HCT116 (cell line): ENCODE measurements around the gene FZR1. TPM values are rescaled to one million over a fixed set of nuclear protein-coding genes. Genes with fewer than 3 reads are reported as not detected.

Experiments
- ATAC-seq: fragments of 200-7000 bp; cut with Tn5 transposase; 2 replicates; pipeline ENCODE4 v1.9.1; 2020; ENCODE audit warnings: mild to moderate bottlenecking, moderate library complexity
- BruUV-seq: library from RNA; stranded (reverse); fragments of 400-500 nt; replicated peaks from 2 replicates; lab custom pipeline; 2021; lab: Mats Ljungman, UMichigan
- CTCF ChIA-PET: fragments of 300-600 bp; sonication (Branson Sonifier 250); formaldehyde crosslinking; loops from one replicate; lab custom pipeline; 2021; ENCODE audit warnings: antibody characterized with exemption; lab: Charles Lee
- POLR2A ChIA-PET: fragments of 300-600, 350-600 bp; sonication (Branson Sonifier 250); formaldehyde crosslinking; loops from one replicate; lab custom pipeline; 2021; ENCODE audit warnings: antibody characterized with exemption; lab: Charles Lee
- RAD21 ChIA-PET, 2 experiments: fragments of 300-600 bp; sonication (Branson Sonifier 250); formaldehyde crosslinking; loops; one replicate each; lab custom pipeline; 2023; ENCODE audit warnings: low total read pairs in 2 of 2; ENCODE audit not compliant: uncharacterized antibody in 2 of 2, unreplicated experiment in 2 of 2, low non-redundant PET in 1 of 2; lab: Charles Lee
- DNase-seq: peaks from one replicate; pipeline ENCODE4 v3.0.0-alpha.2; 2010; ENCODE audit warnings: low read depth, low spot score
- H2AFZ ChIP-seq: fragments of 200-600 bp; shearing (Covaris generic), sonication (generic); 2 replicates; pipeline ENCODE4 v1.6.1; 2017; ENCODE audit warnings: low read depth, mixed run types, mixed read lengths, antibody characterized with exemption, low read length; ENCODE audit not compliant: poor library complexity, severe bottlenecking
- H3K27ac ChIP-seq: 2 replicates; pipeline ENCODE4 v1.5.1; 2012; ENCODE audit warnings: low read depth, low read length
- H3K27me3 ChIP-seq: fragments of 200-600 bp; sonication (generic); 2 replicates; pipeline ENCODE4 v1.6.1; 2016; ENCODE audit warnings: mixed run types, low read length, mixed read lengths; ENCODE audit not compliant: insufficient read depth
- H3K36me3 ChIP-seq, 2 experiments: fragments of 200-500 bp in 1 of 2; fragments of 200-600 bp in 1 of 2; sonication (Bioruptor generic) in 1 of 2; sonication (generic) in 1 of 2; 2 replicates each; pipeline versions ENCODE4 v1.5.1 to v1.6.1; 2014 to 2016; ENCODE audit warnings: low read length in 2 of 2, inconsistent platforms in 1 of 2, mixed read lengths in 1 of 2, mixed run types in 1 of 2; ENCODE audit not compliant: insufficient read depth in 2 of 2, control insufficient read depth in 1 of 2
- H3K4me1 ChIP-seq, 2 experiments: fragments of 200-600 bp in 1 of 2; sonication (generic) in 1 of 2; 2 replicates each; pipeline versions ENCODE4 v1.5.1 to v1.6.1; 2012 to 2017; ENCODE audit warnings: low read length in 2 of 2, inconsistent platforms in 1 of 2, mild to moderate bottlenecking in 1 of 2, mixed read lengths in 1 of 2, mixed run types in 1 of 2, moderate library complexity in 1 of 2; ENCODE audit not compliant: insufficient read depth in 2 of 2, control insufficient read depth in 1 of 2
- H3K4me2 ChIP-seq: fragments of 200-600 bp; sonication (generic); 2 replicates; pipeline ENCODE4 v1.6.1; 2017; ENCODE audit warnings: mixed run types, low read length, mixed read lengths
- H3K4me3 ChIP-seq, 2 experiments: fragments of 200-600 bp in 1 of 2; sonication (generic) in 1 of 2; replicated peaks in 1 of 2; 2 replicates each; pipeline ENCODE4 v1.5.1; 2011 to 2016; ENCODE audit warnings: low read length in 2 of 2, control low read depth in 1 of 2, low read depth in 1 of 2, mild to moderate bottlenecking in 1 of 2, mixed read lengths in 1 of 2, mixed run types in 1 of 2
- H3K79me2 ChIP-seq: fragments of 200-600 bp; sonication (generic); 2 replicates; pipeline ENCODE4 v1.6.1; 2017; ENCODE audit warnings: mild to moderate bottlenecking, mixed run types, low read length, moderate library complexity, mixed read lengths; ENCODE audit not compliant: insufficient read depth
- H3K9ac ChIP-seq: fragments of 200-600 bp; sonication (generic); 2 replicates; pipeline ENCODE4 v1.6.1; 2016; ENCODE audit warnings: low read length, mixed read lengths
- H3K9me2 ChIP-seq: fragments of 200-600 bp; sonication (generic), shearing (Covaris generic); 2 replicates; pipeline ENCODE4 v1.6.1; 2017; ENCODE audit warnings: mixed run types, mild to moderate bottlenecking, moderate library complexity; ENCODE audit not compliant: insufficient read depth
- H3K9me3 ChIP-seq, 2 experiments: fragments of 200-500 bp in 1 of 2; fragments of 200-600 bp in 1 of 2; sonication (Bioruptor generic) in 1 of 2; sonication (generic) in 1 of 2; 2 replicates each; pipeline ENCODE4 v1.6.1; 2014 to 2017; ENCODE audit warnings: low read length in 2 of 2, mixed read lengths in 2 of 2, inconsistent platforms in 1 of 2, low read depth in 1 of 2, mild to moderate bottlenecking in 1 of 2, mixed run types in 1 of 2, moderate library complexity in 1 of 2; ENCODE audit not compliant: control insufficient read depth in 1 of 2, insufficient read depth in 1 of 2
- H4K20me1 ChIP-seq: fragments of 200-600 bp; sonication (generic), shearing (Covaris generic); 2 replicates; pipeline ENCODE4 v1.6.1; 2017; ENCODE audit warnings: mixed run types, mild to moderate bottlenecking, moderate library complexity; ENCODE audit not compliant: insufficient read depth
- ATF3 ChIP-seq: IDR thresholded peaks from 2 replicates; pipeline ENCODE4 v1.6.1; 2012
- CEBPB ChIP-seq: IDR thresholded peaks from 2 replicates; pipeline ENCODE4 v1.6.1; 2012; ENCODE audit warnings: low read depth
- EGR1 ChIP-seq: IDR thresholded peaks from 2 replicates; pipeline ENCODE4 v1.6.1; 2012; ENCODE audit warnings: low read depth
- ELF1 ChIP-seq: IDR thresholded peaks from 2 replicates; pipeline ENCODE4 v1.6.1; 2012; ENCODE audit warnings: low read depth, borderline replicate concordance
- EZH2 ChIP-seq: fragments of 200-600 bp; sonication (generic); IDR thresholded peaks from 2 replicates; pipeline ENCODE4 v1.6.1; 2017; ENCODE audit warnings: antibody characterized with exemption, mixed run types
- FOSL1 ChIP-seq: IDR thresholded peaks from 2 replicates; pipeline ENCODE4 v1.6.1; 2012; ENCODE audit warnings: low read depth
- REST ChIP-seq: IDR thresholded peaks from 2 replicates; pipeline ENCODE4 v1.6.1; 2012; ENCODE audit warnings: low read depth
- SP1 ChIP-seq: IDR thresholded peaks from 2 replicates; pipeline ENCODE4 v1.6.1; 2012; ENCODE audit warnings: low read depth
- TCF7L2 ChIP-seq: IDR thresholded peaks from 2 replicates; pipeline ENCODE4 v1.7.0; 2011; ENCODE audit warnings: borderline replicate concordance, inconsistent platforms; ENCODE audit not compliant: insufficient read depth, insufficient read length; ENCODE audit errors: extremely low read depth
- ZBTB33 ChIP-seq: IDR thresholded peaks from 2 replicates; pipeline ENCODE4 v1.6.1; 2011; ENCODE audit warnings: mild to moderate bottlenecking, low read length, moderate library complexity; ENCODE audit not compliant: insufficient replicate concordance; ENCODE audit errors: extremely low read depth
- ZFX ChIP-seq: fragments of 450-650 bp; IDR thresholded peaks from 2 replicates; pipeline ENCODE4 v1.6.1; 2017
- ZNF274 ChIP-seq: fragments of 200-500 bp; sonication (Bioruptor generic); IDR thresholded peaks from 2 replicates; pipeline ENCODE4 v1.6.1; 2014; ENCODE audit warnings: mild to moderate bottlenecking, low read depth, low read length, inconsistent platforms
- intact Hi-C: fragments of 100-400 bp; cut with micrococcal nuclease; formaldehyde crosslinking; loops from 2 replicates; pipeline ENCODE4 v1.10.0; 2022
- total RNA-seq: library from RNA; stranded (reverse); gene quantifications from one replicate; pipeline ENCODE4 v1.2.1, GENCODE V29; 2021; ENCODE audit not compliant: unreplicated experiment

Gene FZR1
- total RNA-seq, 1 experiment from 2014 or later = 60.3 TPM

- TF ChIP-seq ATF3 = no peak
- no peak for TF ChIP-seq TCF7L2
- no peak for TF ChIP-seq ELF1
- no peak for TF ChIP-seq CEBPB
- TF ChIP-seq REST = no peak
Measured at GRCh38 chr19:3578390-3578789, 72.3 kb downstream of the FZR1 start (continued).

- no peaks in the 10 kb centered on the region for H3K9me2 ChIP-seq
- 0 out of 2 replicates have a peak overlapping the region, but pooled peaks have one; percentile 2 for H3K27ac ChIP-seq
- DNase-seq (no peak), ATAC-seq (no peak; the same call in 1 of the 2 replicates)
- TF ChIP-seq ATF3 = no peak
- TF ChIP-seq SP1 = no peak
- no peak for TF ChIP-seq ZFX
- no peak for TF ChIP-seq EZH2
- no peak for TF ChIP-seq ELF1
- no peak for TF ChIP-seq REST
- TF ChIP-seq ZBTB33 = no peak
- TF ChIP-seq FOSL1 = no peak
- TF ChIP-seq ZNF274 = no peak
- TF ChIP-seq EGR1 = no peak
- TF ChIP-seq, all 23 proteins: peak for 0
- BruUV-seq = no TSS peak
- H4K20me1 ChIP-seq = no peaks in the 10 kb centered on the region; the same call in 1 of the 2 replicates
- H3K4me3 ChIP-seq = no peak overlapping the region
- H3K79me2 ChIP-seq = peaks cover 8% of the 10 kb centered on the region; the same call in 1 of the 2 replicates
- intact Hi-C loops = no loop called here
- H3K4me1 ChIP-seq = peaks cover 15 to 52% of the 10 kb centered on the region in 2 experiments
- peak overlapping the region; percentile 32 for H3K4me2 ChIP-seq
- H3K27me3 ChIP-seq = no peaks in the 10 kb centered on the region
- H3K36me3 ChIP-seq = peaks cover 3 to 11% of the 10 kb centered on the region in 2 experiments; a peak in 2 of 4 replicates
- POLR2A ChIA-PET = no interaction called here
- H3K9ac ChIP-seq = no peak overlapping the region
- H2AFZ ChIP-seq = no peak overlapping the region
- CTCF ChIA-PET = no interaction called here
- no peaks in the 10 kb centered on the region for H3K9me3 ChIP-seq
- RAD21 ChIA-PET = interaction anchor here in 1 of 2 experiments (0.6 kb wide), 1 partner anchor 22 kb away, joined by 3 read pairs; no protein-coding TSS in a partner anchor
Measured at GRCh38 chr19:3580156-3580934, 74.2 kb downstream of the FZR1 start.
